GM10248 (cell line): Measurements from ENCODE around the gene ATP4B.

Source experiments
- CTCF ChIA-PET: fragments of 300-600 bp; sonication (Branson Sonifier 250); formaldehyde crosslinking; extraction: SDS; loops from one replicate; lab custom pipeline; 2021; ENCODE audit warnings: antibody characterized with exemption; lab: Yijun Ruan, JAX
- POLR2A ChIA-PET: fragments of 350-650 bp; sonication (Branson Sonifier 250); formaldehyde crosslinking; extraction: SDS; loops from one replicate; lab custom pipeline; 2020; ENCODE audit warnings: antibody characterized with exemption; lab: Yijun Ruan, JAX
- DNase-seq: peaks from one replicate; pipeline ENCODE4 v3.0.0; 2012; ENCODE audit errors: extremely low spot score
- TF ChIP-seq, protein P1 (sequence below): IDR thresholded peaks from 2 replicates; pipeline ENCODE4 v1.5.1; 2012; ENCODE audit warnings: mild to moderate bottlenecking, low read depth; ENCODE audit errors: extremely low read depth, missing control alignments, control extremely low read depth

The ATP4B gene

DNA sequence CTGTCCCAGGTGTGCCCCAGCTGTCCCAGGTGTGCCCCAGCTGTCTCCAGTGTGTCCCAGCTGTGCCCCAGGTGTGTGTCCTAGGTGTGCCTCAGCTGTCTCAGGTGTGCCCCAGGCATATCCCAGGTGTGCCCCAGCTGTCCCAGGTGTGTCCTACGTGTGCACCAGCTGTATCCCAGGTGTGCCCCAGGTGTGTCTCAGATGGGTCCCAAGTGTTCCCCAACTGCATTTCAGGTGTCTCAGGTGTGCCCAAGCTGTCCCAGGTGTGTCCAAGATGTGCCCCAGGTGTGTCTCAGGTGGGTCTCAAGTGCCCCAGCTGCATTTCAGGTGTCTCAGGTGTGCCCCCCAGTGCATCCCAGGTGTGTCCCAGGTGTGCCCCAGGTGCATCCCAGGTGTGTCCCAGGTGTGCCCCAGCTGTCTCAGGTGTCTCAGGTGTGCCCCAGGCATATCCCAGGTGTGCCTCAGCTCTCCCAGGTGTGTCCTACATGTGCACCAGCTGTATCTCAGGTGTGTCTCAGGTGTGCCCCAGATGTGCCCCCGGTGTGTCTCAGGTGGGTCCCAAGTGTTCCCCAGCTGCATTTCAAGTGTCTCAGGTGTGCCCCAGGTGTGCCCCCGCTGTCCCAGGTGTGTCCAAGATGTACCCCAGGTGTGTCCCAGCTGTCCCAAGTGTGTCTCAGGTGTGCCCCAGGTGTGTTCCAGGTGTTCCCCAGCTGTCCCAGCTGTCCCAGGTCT lies 7.8 kb upstream of the ATP4B start:
- DNase-seq, result no peak
- TF ChIP-seq, protein P1, sequence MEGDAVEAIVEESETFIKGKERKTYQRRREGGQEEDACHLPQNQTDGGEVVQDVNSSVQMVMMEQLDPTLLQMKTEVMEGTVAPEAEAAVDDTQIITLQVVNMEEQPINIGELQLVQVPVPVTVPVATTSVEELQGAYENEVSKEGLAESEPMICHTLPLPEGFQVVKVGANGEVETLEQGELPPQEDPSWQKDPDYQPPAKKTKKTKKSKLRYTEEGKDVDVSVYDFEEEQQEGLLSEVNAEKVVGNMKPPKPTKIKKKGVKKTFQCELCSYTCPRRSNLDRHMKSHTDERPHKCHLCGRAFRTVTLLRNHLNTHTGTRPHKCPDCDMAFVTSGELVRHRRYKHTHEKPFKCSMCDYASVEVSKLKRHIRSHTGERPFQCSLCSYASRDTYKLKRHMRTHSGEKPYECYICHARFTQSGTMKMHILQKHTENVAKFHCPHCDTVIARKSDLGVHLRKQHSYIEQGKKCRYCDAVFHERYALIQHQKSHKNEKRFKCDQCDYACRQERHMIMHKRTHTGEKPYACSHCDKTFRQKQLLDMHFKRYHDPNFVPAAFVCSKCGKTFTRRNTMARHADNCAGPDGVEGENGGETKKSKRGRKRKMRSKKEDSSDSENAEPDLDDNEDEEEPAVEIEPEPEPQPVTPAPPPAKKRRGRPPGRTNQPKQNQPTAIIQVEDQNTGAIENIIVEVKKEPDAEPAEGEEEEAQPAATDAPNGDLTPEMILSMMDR, result no peak
- POLR2A ChIA-PET, result no interaction called here
- CTCF ChIA-PET, result no interaction called here

DNA sequence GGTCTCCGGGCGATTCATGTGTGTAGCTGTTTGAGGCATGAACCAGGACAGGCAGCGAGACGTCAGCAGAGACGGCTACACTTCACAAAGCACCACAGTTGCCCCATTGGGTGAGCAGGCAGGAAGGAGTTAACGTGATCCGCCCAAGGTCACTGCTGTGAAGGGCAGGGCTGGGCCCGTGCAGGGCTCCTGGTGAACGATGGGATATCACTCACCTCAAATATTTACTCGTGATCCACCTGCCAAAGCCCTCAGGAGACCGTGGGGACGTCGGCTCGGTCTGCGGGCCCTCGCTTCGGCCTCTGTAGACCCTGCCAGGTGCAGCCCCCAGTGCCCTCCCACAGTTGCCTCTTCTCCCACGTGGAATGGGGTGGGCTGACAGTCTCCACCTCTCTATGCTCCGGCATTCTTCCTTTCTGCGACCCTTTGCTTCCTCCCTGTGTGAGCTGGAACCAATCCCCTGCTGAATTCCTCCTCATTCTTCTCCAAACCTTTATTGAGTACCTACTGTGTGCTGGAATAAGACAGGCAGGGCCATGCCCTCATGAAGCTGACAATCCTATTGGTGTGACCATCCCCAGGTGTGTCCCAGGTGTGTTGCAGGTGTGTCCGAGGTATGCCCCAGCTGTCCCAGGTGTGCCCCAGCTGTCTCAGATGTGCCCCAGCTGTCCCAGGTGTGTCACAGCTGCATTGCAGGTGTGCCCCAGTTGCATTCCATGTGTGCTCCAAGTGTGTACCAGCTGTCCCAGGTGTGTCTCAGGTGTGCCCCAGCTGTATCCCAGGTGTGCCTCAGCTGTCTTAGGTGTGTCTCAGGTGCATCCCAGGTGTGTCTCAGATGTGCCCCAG lies 7.0 kb upstream of the ATP4B start:
- CTCF ChIA-PET, result no interaction called here
- POLR2A ChIA-PET, result no interaction called here
- TF ChIP-seq, protein P1, result no peak
- no peak for DNase-seq

DNA sequence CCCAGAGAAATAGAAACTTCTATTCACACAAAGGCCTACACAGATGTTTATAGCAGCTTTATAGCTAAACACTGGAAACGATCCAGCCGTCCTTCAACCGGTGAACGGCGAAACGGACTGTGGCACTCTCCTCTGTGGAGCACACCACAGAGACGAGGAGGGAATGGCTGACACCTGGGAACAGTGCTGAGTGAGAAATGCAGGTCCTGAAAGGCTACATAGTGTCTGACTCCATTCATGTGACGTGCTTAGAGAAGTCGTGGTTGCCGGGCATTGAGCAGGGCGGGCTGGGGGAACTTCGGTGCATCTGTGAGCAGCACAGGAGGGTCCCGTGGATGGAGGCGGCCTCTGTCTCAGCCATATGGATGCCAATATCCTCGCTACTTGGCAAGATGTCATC lies 5.9 kb upstream of the ATP4B start:
- ChIA-PET CTCF (no interaction called here), POLR2A (no interaction called here)
- no peak for DNase-seq
- TF ChIP-seq, protein P1, result no peak

DNA sequence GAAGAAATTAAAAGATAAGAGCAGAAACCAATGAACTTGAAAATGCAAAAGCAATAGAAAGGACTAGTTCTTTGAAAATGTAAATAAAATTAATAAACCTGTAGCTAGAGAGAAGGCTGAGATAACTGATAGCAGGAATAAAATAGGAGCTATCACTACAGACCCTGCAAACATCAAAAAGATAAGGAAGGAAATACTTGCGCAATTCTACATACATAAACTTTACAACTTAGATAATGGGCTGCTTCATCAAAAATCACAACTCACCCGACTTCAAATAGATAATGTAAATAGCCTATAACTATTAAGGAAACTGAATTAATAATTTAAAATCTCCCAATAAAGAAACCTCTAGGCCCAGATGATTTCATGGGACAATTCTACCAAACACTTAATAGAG lies 3.5 kb upstream of the ATP4B start:
- ChIA-PET CTCF (interaction anchor here (1.2 to 1.4 kb wide), 2 partner anchors 16 to 63 kb away, joined by 3 to 6 read pairs; no protein-coding TSS in a partner anchor), POLR2A (no interaction called here)
- TF ChIP-seq, protein P1, result no peak
- no peak for DNase-seq

DNA sequence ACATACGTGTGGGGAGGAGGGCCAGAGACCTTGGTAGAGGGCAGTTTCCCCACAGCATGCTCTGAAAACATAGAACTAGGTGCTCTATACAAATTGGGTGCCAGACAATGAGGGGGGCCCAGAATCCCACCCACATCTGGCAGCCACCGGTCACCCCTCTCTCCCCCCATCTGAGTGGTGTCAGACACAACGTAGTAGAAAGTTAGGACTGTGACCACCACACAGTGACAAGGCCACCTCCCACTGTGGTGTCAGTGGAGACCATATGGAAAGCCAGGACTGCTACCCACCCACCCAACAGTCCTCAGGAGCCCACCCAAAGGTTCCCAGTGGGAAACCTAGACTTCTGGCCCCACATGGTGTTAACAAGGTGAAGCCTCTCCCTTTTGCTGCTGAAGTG lies 2.1 kb upstream of the ATP4B start:
- CTCF ChIA-PET, result no interaction called here
- TF ChIP-seq, protein P1, result no peak
- no peak for DNase-seq
- POLR2A ChIA-PET, result no interaction called here

DNA sequence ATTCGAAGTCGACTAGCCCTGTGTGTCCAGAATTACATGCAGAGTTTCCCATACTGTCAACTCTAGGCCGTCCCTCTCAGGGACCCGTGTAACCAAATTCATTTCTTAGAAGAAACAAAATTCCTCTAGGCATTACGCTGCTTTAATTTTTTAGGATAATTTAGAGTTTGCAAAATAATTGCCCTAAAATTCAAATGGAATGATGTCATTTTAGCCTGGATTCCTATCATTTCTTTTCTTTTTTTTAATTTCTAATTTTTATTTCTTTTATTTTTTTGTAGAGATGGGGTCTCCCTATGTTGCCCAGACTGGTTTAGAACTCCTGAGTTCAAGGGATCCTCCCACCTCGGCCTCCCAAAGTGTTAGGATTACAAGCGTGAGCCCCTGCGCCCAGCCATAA lies 1.3 kb upstream of the ATP4B start:
- DNase-seq, result no peak
- TF ChIP-seq, protein P1, result no peak
- ChIA-PET CTCF (no interaction called here), POLR2A (no interaction called here)
